SH-SY5Y (cell line): Measurements from ENCODE around the gene FGF12.

Experiments
- GATA2 ChIP-seq: IDR thresholded peaks from 2 replicates; pipeline ENCODE4 v1.6.1; 2011; ENCODE audit warnings: mild to moderate bottlenecking, low read depth, low read length
- GATA3 ChIP-seq: IDR thresholded peaks from 2 replicates; pipeline ENCODE4 v1.6.1; 2011; ENCODE audit warnings: low read depth, mild to moderate bottlenecking, low read length, moderate library complexity

- TF ChIP-seq GATA2 (no peak), GATA3 (no peak)
Observed at GRCh38 chr3:192435241-192435640, 292.1 kb downstream of the FGF12 start.
